ENCODE data around the gene MTG1. TPM values are rescaled to one million over a fixed set of nuclear protein-coding genes. Genes with fewer than 3 reads are reported as not detected.
A peak's percentile ranks its signal among the peaks of the same experiment; 100 is the strongest.

Gene MTG1
- total and polyA plus RNA-seq, 12 donors = 24.0 to 118 (median 48.8) TPM

GRCh38 chr10:133415752-133416151, 21.8 kb downstream of the MTG1 start:
- WGBS, 4 donors = 93 to 98% (median 95%) methylated on average over 22 to 25 of the region's 25 CpGs

GRCh38 chr10:133418289-133418993, 24.5 kb downstream of the MTG1 start:
- intact Hi-C loops (cut with DNase I) = no loop called here
- Histone ChIP-seq H3K36me3 (replicated peaks in 1 of 2) (peaks cover 0 to 23% of the 10 kb centered on the region in 2 donors), H3K27ac (no peak overlapping the region), H3K4me1 (replicated peaks in 1 of 2) (peaks cover 0 to 3% of the 10 kb centered on the region in 2 donors), H3K27me3 (no peaks in the 10 kb centered on the region), H3K9me3 (replicated peaks in 1 of 3) (no peaks in the 10 kb centered on the region), H3K4me3 (no peak overlapping the region)
- no peak for DNase-seq
- TF ChIP-seq CTCF (IDR thresholded peaks at IDR 0.05) = no peak
- TF ChIP-seq POLR2A (IDR thresholded peaks at IDR 0.05) = no peak
- 93 to 97% (median 96%) methylated on average over 6 to 14 of the region's 14 CpGs for WGBS, 4 donors

More at GRCh38 chr10:133415752-133416151, 21.8 kb downstream of the MTG1 start:
- Histone ChIP-seq H3K36me3 (replicated peaks in 1 of 2) (peaks cover 0 to 27% of the 10 kb centered on the region in 2 donors), H3K27ac (no peak overlapping the region), H3K27me3 (no peaks in the 10 kb centered on the region), H3K4me3 (no peak overlapping the region), H3K4me1 (replicated peaks in 1 of 2) (no peaks in the 10 kb centered on the region), H3K9me3 (replicated peaks in 1 of 3) (peaks cover 0 to 15% (median 13%) of the 10 kb centered on the region in 3 donors)
- DNase-seq = no peak
- TF ChIP-seq POLR2A (IDR thresholded peaks at IDR 0.05) (no peak), CTCF (IDR thresholded peaks at IDR 0.05) (no peak)
- intact Hi-C loops (cut with DNase I) = no loop called here

- no peak overlapping the region for H3K27ac ChIP-seq
- no peaks in the 10 kb centered on the region for H3K27me3 ChIP-seq
- no peaks in the 10 kb centered on the region for H3K9me3 ChIP-seq (replicated peaks in 1 of 3)
- intact Hi-C loops (cut with DNase I) = no loop called here
- WGBS, 4 donors = 86 to 96% (median 94%) methylated on average over 10 to 34 of the region's 34 CpGs
- peaks cover 0 to 3% of the 10 kb centered on the region in 2 donors for H3K4me1 ChIP-seq (replicated peaks in 1 of 2)
- H3K36me3 ChIP-seq (replicated peaks in 1 of 2) = peaks cover 0 to 20% of the 10 kb centered on the region in 2 donors
- peak in 1 of 7 donors; percentile 46 for DNase-seq
- TF ChIP-seq POLR2A (IDR thresholded peaks at IDR 0.05) (no peak), CTCF (IDR thresholded peaks at IDR 0.05) (no peak)
- H3K4me3 ChIP-seq = no peak overlapping the region
These were observed 25.4 kb downstream of the MTG1 start for GRCh38 chr10:133419211-133419950.

GRCh38 chr10:133420028-133420427, 26.1 kb downstream of the MTG1 start:
- H3K4me3 ChIP-seq = no peak overlapping the region
- H3K36me3 ChIP-seq (replicated peaks in 1 of 2) = peaks cover 0 to 20% of the 10 kb centered on the region in 2 donors
- TF ChIP-seq CTCF (IDR thresholded peaks at IDR 0.05) = no peak
- TF ChIP-seq POLR2A (IDR thresholded peaks at IDR 0.05) = no peak
- H3K27ac ChIP-seq = no peak overlapping the region
- intact Hi-C loops (cut with DNase I) = no loop called here
- peaks cover 0 to 3% of the 10 kb centered on the region in 2 donors for H3K4me1 ChIP-seq (replicated peaks in 1 of 2)
- WGBS, 4 donors = 83 to 100% (median 94%) methylated on average over 3 to 17 of the region's 17 CpGs
- peak in 1 of 7 donors; percentile 49 for DNase-seq
- no peaks in the 10 kb centered on the region for H3K27me3 ChIP-seq
- H3K9me3 ChIP-seq (replicated peaks in 1 of 3) = no peaks in the 10 kb centered on the region

Measured in adrenal gland (tissue), 12 donors.